ENCODE results near the gene FAM72B.
"Not testable (repeated sequence)": the region's sequence is repeated elsewhere in the genome, so short reads cannot be mapped to it uniquely, and the experiment has no call there.

Gene FAM72B

DNA sequence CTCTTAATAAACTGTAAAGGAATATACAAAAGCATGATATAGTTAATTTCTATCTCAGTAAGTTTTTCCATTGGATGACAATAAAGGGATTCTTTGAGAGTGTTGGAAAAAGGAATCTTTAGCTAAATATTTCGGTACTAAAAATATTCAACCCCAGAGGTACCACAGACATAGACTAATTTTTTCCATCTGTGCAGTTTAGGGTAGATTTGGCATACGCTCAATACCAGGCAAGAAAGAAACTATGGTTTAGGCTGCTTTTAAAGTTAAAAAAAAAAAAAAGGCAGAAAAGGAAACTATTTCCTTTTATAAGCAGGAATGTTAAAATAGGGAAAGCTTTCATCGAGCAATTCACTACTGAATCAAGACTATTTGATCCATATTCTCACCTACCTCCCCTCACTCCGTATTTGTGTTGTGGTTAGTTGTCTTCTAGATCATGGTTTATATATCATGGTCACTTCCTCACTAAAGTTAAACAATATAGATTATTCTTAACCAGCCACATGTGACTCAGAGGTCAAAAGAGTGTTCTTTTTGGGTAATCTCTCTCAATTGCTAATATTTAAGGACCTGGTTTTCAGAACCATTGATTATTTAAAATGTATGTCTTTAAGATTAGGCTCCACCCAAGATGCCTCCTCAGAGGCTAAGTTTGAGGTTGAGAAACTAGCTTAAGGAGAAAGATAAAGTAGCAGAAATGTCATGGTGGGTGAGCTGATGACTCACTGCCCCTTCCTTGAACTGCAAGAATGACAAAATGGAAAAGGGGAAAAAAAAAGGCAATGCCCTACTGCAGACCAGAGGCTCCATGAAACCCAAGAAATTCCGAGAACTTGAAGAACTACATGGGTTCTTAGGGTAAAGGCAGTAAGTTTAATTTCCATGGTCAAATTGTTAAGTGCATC is 20.0 kb downstream of the FAM72B start:
- in situ Hi-C loops (cut with HindIII; ENCODE audit: low sequenced_read_pairs); H3K4me3 ChIP-seq (ENCODE audit: low read depth, low read length): not testable (repeated sequence)
- DNase-seq (ENCODE audit: low read depth) = peak; percentile 33

DNA sequence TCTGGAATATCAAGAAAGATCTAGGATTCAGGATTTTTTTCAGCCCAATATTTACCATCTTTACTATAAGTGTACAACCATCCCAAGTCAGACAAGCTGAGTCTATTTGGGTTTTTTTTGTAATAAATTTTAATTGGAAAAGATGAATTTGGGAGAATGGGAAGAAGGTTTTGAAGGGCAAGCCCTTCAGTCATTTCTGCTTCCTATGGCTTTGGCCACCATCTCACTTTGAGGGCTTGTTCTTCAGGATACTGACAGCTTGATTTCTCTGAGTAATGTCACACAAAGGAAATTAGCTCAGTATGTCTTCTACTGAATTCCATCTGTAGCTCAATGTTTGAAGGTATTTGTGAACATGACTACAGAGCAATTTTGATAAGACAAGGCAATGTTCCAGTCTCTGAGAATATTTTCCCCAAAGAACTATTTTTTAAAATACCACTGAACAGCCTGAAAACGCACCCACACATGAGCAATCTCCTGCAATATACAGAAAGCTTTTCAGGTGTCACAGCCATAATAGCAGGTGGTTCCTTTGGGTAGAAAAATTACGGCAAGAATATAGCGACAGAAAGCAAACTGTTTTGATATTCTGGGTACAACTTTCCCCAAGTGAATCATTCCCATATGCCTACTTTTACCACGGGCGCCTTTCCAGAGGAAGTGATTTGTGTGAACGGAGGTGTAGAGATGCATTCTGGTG is 22.8 kb downstream of the FAM72B start:
- in situ Hi-C loops (cut with HindIII; ENCODE audit: low sequenced_read_pairs) = not testable (repeated sequence)

DNA sequence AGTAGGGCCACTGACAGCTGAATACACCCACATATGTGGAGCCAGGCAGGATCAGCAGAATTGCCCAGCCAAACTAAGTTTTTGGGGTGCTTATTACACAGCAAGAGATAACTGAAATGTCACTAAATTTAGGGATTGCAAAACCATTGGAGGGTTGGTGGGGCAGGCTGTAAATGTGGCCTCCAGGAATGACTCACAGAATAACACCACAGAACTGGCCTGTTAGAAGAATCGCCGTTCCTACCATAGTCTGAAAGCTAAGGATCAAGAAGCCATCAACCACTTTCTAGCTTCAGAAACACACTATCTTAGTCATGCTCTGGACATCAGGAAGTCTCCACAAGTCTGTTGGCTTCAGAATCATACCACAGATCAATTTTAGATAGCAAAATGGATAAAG is 24.0 kb downstream of the FAM72B start:
- DNase-seq (ENCODE audit: low read depth); in situ Hi-C loops (cut with HindIII; ENCODE audit: low sequenced_read_pairs); H3K4me3 ChIP-seq (ENCODE audit: low read depth, low read length): not testable (repeated sequence)

More for the DNA sequence above, 22.8 kb downstream of the FAM72B start:
- DNase-seq (ENCODE audit: low read depth); H3K4me3 ChIP-seq (ENCODE audit: low read depth, low read length): not testable (repeated sequence)

DNA sequence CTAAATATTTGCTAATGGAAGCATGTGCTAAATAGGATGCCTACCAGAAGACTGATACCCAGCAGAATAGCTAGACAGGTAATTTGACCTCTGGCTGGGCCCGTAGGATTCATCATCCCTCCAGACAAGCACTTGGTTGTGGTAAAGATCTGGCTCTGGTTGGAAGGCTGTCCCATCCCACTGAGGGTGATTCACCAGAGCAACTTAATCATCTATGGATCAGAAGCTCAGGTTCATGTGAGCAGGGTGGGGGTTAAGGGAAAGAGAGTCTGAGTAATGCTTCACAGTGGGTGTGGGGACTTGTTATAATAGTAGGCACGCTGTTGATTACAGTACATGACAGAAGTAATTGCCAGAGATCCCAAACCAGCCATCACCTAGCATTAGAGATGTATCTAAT is 26.5 kb downstream of the FAM72B start:
- in situ Hi-C loops (cut with HindIII; ENCODE audit: low sequenced_read_pairs); H3K4me3 ChIP-seq (ENCODE audit: low read depth, low read length); DNase-seq (ENCODE audit: low read depth): not testable (repeated sequence)

DNA sequence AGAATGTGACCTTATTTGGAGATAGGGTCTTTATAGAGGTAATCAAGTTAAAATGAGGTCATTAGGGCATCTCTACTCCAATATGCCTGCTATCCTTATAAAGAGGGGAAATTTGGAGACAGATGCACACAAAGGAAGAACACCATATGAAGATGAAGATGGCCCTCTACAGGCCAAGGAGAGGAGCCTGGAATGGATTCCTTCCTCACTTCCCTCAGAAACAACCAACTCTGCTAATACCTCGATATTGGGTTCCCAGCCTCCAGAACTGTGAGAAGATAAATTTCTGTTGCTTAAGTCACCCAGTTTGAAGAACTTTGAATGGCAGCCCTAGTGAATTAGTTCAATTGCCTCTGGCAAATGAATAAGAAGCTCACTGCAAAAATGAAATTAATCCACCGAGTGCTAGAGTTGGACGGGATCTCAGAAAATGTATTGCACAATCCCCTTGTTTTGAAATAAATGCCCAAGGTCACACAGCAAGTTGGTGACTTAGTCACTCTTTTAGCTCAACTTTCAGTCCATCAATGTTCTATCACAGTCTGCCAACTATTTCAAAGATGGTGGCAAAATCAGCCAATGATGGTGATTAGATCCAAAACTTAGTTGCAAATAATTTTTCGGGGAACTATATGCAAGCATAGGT is 27.1 kb downstream of the FAM72B start:
- in situ Hi-C loops (cut with HindIII; ENCODE audit: low sequenced_read_pairs); DNase-seq (ENCODE audit: low read depth); H3K4me3 ChIP-seq (ENCODE audit: low read depth, low read length): not testable (repeated sequence)

DNA sequence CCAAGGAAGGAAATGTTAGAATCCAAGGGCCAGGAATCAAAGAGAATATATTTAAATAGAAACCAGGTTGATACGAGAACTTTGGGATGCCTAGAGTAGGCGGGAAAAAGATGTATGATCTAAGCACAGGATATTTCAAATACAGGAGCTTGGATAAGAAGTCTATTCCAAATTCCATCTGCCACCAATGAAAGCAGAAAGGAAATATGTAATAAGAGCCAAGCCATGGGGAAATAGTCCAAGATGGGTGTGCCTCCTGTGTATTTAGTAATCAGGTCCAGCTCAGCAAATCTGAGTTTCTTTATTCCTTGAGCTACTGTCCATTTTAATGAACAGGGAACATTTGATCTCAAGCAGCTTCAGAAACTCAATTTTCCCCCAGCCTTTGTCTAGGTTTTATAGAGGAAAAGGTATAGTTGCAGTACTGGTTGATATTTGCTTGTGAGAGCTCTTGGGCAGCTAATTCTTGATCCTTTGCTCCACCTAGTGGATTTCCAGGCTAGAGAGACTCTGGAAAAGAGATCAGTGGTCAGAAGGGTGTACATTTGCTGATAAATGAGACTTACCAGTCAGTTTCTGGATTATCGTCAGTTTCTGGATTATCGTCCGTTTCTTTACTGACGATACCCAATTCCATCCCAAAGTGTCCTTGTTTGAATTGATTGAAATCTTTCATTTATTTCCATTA is 28.3 kb downstream of the FAM72B start:
- DNase-seq (ENCODE audit: low read depth) = peak; percentile 0

DNA sequence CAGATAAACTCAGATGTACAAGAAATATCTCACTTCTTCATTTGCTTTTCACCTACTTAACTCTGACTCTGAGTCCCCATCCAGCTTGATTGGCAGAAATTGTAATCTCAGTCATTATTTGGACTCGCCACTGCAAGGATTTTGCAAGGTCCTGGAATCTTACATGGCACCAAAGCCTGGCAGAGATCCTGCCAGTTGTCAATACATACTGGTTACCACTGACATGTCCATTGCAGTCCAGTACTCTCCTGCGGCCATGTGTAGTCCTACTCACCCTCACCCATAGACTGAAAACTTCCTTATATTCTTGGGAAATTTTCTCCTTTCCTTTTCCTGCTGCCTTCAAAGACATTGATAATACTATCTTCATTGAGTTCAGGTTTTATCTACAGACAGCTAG is 29.3 kb downstream of the FAM72B start:
- H3K4me3 ChIP-seq (ENCODE audit: low read depth, low read length); in situ Hi-C loops (cut with HindIII; ENCODE audit: low sequenced_read_pairs); DNase-seq (ENCODE audit: low read depth): not testable (repeated sequence)

More for the DNA sequence above, 28.3 kb downstream of the FAM72B start:
- in situ Hi-C loops (cut with HindIII; ENCODE audit: low sequenced_read_pairs); H3K4me3 ChIP-seq (ENCODE audit: low read depth, low read length): not testable (repeated sequence)
- TF ChIP-seq, protein P1, sequence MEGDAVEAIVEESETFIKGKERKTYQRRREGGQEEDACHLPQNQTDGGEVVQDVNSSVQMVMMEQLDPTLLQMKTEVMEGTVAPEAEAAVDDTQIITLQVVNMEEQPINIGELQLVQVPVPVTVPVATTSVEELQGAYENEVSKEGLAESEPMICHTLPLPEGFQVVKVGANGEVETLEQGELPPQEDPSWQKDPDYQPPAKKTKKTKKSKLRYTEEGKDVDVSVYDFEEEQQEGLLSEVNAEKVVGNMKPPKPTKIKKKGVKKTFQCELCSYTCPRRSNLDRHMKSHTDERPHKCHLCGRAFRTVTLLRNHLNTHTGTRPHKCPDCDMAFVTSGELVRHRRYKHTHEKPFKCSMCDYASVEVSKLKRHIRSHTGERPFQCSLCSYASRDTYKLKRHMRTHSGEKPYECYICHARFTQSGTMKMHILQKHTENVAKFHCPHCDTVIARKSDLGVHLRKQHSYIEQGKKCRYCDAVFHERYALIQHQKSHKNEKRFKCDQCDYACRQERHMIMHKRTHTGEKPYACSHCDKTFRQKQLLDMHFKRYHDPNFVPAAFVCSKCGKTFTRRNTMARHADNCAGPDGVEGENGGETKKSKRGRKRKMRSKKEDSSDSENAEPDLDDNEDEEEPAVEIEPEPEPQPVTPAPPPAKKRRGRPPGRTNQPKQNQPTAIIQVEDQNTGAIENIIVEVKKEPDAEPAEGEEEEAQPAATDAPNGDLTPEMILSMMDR (IDR thresholded peaks at IDR 0.05; ENCODE audit: low read depth, low read length, missing control alignments) = peak; percentile 21

DNA sequence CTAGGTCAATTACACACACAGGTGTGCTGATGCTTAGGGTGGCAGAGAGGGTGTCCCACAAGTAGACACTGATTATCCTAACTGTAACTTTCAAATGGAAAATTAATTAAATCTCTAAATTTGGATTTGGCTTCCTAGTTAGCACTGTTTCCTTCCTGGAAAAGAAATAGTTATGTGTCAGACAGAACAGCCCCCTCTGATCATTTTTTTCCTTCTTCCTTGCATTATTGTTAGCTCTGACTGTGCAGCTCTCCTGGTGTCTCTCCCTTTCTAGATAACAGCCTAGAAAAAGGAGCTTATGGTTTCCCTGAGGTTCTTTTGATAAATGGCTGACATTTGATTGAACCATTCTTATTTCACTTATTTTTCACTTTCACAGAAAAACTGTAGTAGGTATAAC is 31.4 kb downstream of the FAM72B start:
- DNase-seq (ENCODE audit: low read depth); in situ Hi-C loops (cut with HindIII; ENCODE audit: low sequenced_read_pairs); H3K4me3 ChIP-seq (ENCODE audit: low read depth, low read length): not testable (repeated sequence)

DNA sequence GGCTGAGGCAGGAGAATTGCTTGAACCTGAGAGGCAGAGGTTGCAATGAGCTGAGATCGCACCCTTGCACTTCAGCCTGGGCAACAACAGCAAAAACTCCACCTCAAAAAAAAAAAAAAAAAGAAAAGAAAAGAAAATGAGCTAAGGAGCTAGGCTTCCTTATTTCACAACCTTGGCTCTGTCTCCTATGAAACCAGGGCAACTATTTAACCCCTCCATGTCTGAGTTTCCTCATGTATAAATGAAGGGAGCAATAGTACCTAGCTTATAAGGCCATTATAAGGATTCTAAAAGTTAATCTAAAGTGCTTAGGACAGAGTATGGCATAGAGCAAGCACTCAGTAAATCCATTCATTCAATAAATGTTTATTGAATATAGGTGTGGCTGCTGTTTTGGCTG is 32.8 kb downstream of the FAM72B start:
- H3K4me3 ChIP-seq (ENCODE audit: low read depth, low read length); DNase-seq (ENCODE audit: low read depth); in situ Hi-C loops (cut with HindIII; ENCODE audit: low sequenced_read_pairs): not testable (repeated sequence)

DNA sequence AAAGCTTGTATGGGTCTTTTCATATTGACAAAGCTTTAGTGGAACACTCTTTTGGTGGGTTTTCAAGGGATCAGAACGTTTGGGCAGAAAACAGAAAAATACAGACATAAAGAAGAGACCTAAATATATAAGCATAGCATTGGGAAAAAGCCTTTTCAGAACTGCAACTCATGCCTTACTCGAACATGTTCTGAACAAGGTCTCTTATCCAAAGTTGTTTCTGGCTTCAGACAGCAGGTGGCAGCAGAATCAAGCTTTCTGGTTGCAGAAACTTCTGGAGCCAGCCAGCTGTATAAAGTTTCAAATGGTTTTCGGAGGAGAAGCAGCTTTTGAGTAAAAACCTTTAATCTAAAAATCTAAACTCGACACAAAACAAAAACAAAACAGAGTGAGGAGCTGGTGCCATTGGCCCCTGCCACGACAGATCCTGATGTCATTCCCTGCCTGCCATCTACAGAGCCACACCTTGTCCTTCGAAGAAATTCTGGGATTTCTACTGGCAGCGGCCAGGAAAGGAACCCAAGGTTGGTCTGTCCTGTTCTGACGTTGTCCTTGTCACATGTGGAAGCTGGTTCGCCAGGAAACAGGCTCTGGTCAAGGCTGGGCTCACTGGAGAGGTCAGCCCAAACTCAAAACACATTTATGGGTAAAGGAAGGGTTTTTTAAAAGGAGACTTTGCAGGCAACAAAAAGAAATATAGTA is 35.5 kb downstream of the FAM72B start:
- DNase-seq (ENCODE audit: low read depth); H3K4me3 ChIP-seq (ENCODE audit: low read depth, low read length); in situ Hi-C loops (cut with HindIII; ENCODE audit: low sequenced_read_pairs): not testable (repeated sequence)

DNA sequence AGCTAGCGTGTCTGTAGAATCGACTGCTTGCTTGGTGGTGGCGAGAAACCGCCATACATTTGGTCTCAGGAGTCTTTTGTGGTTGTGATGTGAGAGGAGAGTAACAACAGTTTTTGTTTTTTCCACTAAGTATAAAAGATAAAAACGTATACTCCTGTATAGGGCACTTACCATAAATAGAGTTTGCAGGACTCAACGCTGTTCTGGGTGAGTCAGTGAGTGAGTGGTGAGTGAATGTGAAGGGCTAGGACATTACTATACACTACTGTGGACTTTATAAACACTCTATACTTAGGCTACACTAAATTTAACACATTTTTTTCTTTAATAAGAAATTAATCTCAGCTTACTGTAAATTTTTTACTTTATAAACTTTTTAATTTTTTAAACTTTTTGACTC is 43.7 kb downstream of the FAM72B start:
- in situ Hi-C loops (cut with HindIII; ENCODE audit: low sequenced_read_pairs); H3K4me3 ChIP-seq (ENCODE audit: low read depth, low read length); DNase-seq (ENCODE audit: low read depth): not testable (repeated sequence)

DNA sequence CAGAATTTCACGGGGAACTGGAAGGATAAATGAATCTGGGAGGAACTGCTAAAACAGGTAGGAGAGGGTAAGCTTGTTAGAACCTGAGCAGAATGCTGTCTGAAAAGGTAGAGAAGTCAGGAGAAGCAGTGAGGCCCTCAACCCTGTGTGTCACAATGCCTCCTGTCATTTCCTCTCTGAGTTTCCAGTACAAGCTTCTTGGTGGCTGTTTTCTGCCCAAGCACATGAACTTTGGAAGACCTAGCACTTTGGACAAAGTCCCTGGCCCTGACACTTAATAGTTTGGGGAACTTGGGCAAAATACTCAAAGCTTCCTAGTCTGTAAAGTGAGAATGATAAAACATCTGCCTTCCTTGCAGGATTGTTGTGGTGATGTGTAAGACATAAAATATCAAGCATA is 52.6 kb downstream of the FAM72B start:
- in situ Hi-C loops (cut with HindIII; ENCODE audit: low sequenced_read_pairs); DNase-seq (ENCODE audit: low read depth); H3K4me3 ChIP-seq (ENCODE audit: low read depth, low read length): not testable (repeated sequence)

DNA sequence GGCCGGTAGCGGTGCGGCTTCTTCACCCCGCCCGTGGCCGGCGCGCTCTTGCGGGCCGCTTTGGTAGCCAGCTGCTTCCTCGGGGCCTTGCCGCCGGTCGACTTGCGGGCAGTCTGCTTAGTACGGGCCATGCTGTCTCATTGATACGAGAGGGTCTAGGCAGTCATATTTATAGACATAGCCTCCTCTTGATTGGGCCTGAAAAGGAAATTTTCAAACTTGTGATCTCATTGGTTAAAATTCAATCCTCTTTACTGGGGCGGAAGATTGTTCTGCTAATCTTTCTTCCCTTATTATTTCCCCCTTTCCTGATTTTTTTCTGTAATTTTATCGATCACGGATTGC is 65.7 kb downstream of the FAM72B start:
- DNase-seq (ENCODE audit: low read depth); in situ Hi-C loops (cut with HindIII; ENCODE audit: low sequenced_read_pairs): not testable (repeated sequence)
- peak overlapping the region; percentile 36 for H3K4me3 ChIP-seq (ENCODE audit: low read depth, low read length)

Data from astrocyte of the cerebellum (primary cell).